ENCODE data around the gene TMEM88.
"Not testable (repeated sequence)": the region's sequence is repeated elsewhere in the genome, so short reads cannot be mapped to it uniquely, and the experiment has no call there.

Gene TMEM88, protein sequence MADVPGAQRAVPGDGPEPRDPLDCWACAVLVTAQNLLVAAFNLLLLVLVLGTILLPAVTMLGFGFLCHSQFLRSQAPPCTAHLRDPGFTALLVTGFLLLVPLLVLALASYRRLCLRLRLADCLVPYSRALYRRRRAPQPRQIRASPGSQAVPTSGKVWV

DNA sequence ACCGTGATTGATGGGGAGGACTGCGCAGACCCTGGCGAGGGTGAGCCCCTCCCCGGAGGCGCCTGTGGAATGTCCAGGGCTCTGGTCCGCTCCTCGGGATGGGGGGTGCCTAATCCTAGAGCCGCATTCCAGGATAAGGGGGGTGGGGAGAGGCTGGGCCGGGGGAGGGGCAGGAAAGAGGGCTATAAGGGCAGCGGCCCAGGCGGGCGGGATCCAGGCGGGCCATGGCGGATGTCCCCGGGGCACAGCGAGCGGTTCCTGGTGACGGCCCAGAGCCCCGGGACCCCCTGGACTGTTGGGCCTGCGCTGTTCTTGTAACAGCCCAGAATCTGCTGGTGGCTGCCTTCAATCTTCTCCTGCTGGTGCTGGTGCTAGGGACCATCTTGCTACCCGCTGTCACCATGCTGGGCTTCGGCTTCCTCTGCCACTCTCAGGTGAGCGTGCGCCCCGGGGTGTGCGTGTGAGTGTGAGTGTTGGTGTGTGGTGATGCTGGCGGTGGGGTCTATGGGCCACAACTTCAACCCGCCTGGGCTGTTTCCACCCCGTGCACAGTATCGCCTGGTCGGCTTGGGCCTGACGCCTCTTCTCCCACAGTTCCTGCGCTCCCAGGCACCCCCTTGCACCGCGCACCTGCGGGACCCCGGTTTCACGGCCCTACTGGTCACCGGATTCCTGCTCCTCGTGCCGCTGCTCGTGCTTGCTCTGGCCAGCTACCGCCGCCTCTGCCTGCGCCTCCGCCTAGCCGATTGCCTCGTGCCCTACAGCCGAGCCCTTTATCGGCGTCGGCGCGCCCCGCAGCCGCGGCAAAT, at the start of gene TMEM88:
Gene TMEM88 (plus strand): TSS at position 216 of the 809 bp plus-strand sequence. CDS start 9 bp downstream, at position 225.
- Histone ChIP-seq H3K27me3 (ENCODE audit: insufficient read depth, low read length) (no peaks in the 10 kb centered on the region), H3K4me1 (ENCODE audit: insufficient read depth, low read length) (peaks cover 39% of the 10 kb centered on the region), H3K9me3 (ENCODE audit: low read length) (no peaks in the 10 kb centered on the region), H3K36me3 (ENCODE audit: insufficient read depth, low read length) (peaks cover 34% of the 10 kb centered on the region), H3K4me3 (ENCODE audit: low read length) (peak within 1 kb of the TSS; percentile 58), H2AFZ (ENCODE audit: low read depth, low read length) (no peak within 1 kb of the TSS)

DNA sequence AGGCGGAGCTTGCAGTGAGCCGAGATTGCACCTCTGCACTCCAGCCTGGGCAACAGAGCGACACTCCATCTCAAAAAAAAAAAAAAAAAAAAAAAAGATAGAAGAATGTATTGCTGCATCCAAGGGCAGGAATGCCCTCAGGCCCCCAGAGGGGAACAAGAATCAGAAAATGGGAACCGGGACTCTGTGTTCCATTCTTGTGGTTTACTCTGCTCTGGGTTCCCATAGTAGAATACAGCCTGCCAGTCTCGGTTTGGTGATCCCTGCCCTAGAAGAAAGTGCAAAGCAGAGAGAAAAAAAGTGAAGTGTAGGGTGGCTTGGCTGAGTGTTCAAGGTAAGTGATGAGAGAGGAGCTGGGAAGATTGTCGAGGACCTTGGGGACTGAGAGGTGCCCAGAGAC, 48.3 kb upstream of the TMEM88 start:
- no peak overlapping the region for H2AFZ ChIP-seq (ENCODE audit: low read depth, low read length)
- no peaks in the 10 kb centered on the region for H3K9me3 ChIP-seq (ENCODE audit: low read length)
- no peaks in the 10 kb centered on the region for H3K36me3 ChIP-seq (ENCODE audit: insufficient read depth, low read length)
- peaks cover 5% of the 10 kb centered on the region for H3K27me3 ChIP-seq (ENCODE audit: insufficient read depth, low read length)
- no peaks in the 10 kb centered on the region for H3K4me1 ChIP-seq (ENCODE audit: insufficient read depth, low read length)
- H3K4me3 ChIP-seq (ENCODE audit: low read length): no peak overlapping the region

DNA sequence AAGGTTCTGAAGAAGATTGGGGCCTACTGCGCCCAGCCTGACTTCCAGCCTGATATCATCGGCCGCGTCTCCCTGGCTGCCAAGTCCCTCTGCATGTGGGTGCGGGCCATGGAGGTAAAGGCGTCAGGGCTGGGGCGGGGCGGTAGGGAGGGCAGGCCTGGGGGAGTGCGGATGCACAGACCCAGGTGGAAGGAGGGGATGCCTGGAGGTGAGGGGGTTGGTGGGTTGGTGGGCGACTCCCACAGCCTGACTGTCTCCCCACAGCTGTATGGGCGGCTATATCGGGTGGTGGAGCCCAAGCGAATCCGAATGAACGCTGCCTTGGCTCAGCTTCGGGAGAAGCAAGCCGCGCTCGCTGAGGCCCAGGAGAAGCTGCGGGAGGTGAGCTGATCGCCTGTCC, 47.7 kb upstream of the TMEM88 start:
- H2AFZ ChIP-seq (ENCODE audit: low read depth, low read length): no peak overlapping the region
- no peaks in the 10 kb centered on the region for H3K4me1 ChIP-seq (ENCODE audit: insufficient read depth, low read length)
- H3K36me3 ChIP-seq (ENCODE audit: insufficient read depth, low read length): no peaks in the 10 kb centered on the region
- H3K27me3 ChIP-seq (ENCODE audit: insufficient read depth, low read length): peaks cover 5% of the 10 kb centered on the region
- no peak overlapping the region for H3K4me3 ChIP-seq (ENCODE audit: low read length)
- H3K9me3 ChIP-seq (ENCODE audit: low read length): no peaks in the 10 kb centered on the region

DNA sequence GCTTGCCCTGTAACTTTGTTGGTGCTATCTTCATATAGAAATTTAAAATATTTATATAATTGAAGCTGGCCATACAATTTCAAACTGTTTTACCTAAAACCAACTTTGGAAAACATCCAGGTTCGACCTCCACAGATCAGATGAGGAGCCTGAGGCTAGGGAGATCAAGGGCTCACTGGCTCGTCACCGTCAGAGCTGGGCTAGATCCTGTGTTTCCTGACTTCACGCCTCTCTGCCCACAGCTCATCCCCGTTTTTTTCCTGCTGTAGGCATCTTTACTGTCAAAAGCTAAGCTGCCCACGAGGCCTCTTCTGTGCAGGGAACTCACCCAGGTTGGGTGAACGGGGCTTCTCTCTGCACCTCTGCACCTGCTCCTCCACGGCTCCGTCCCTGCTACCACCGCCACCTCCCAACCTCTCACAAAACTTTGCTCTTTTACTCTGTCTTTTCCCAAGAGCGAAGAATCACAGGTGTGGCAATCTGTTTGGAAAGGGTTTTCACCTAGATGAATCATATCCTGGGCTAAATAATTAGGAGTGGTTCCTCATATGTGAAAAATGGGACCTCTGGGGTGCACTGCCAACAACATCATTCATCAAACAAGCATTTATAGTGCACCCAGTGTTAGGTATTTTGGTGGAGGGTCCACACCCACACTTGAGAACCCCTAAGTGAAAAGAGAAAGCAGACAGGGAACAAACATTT, 45.6 kb upstream of the TMEM88 start:
- no peaks in the 10 kb centered on the region for H3K36me3 ChIP-seq (ENCODE audit: insufficient read depth, low read length)
- H3K4me1 ChIP-seq (ENCODE audit: insufficient read depth, low read length): no peaks in the 10 kb centered on the region
- no peaks in the 10 kb centered on the region for H3K9me3 ChIP-seq (ENCODE audit: low read length)
- H3K27me3 ChIP-seq (ENCODE audit: insufficient read depth, low read length): peaks cover 5% of the 10 kb centered on the region
- no peak overlapping the region for H2AFZ ChIP-seq (ENCODE audit: low read depth, low read length)
- no peak overlapping the region for H3K4me3 ChIP-seq (ENCODE audit: low read length)

DNA sequence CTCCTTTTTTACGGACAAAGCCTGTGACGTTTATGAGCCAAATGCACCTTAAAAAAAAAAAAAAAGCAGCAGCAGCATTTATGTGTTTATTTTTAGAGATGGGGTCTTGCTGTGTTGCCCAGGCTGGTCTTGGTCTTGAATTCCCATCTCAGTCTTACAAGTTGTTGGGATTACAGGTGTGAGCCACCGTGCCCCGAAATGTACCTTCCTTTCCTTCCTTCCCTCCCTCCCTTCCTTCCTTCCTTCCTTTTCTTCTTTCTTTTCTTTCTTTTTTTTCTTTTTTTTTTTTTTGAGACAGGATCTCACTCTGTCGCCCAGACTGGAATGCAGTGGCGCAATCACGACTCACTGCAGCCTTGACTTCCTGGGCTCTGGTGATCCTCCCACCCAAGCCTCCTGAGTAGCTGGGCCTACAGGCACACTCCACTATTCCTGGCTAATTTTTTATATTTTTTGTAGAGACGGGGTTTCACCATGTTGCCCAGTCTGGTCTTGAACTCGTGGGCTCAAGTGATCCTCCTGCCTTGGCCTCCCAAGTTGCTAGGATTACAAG, 45.0 kb upstream of the TMEM88 start:
- H2AFZ ChIP-seq (ENCODE audit: low read depth, low read length); H3K36me3 ChIP-seq (ENCODE audit: insufficient read depth, low read length); H3K4me1 ChIP-seq (ENCODE audit: insufficient read depth, low read length); H3K27me3 ChIP-seq (ENCODE audit: insufficient read depth, low read length); H3K4me3 ChIP-seq (ENCODE audit: low read length); H3K9me3 ChIP-seq (ENCODE audit: low read length): not testable (repeated sequence)

DNA sequence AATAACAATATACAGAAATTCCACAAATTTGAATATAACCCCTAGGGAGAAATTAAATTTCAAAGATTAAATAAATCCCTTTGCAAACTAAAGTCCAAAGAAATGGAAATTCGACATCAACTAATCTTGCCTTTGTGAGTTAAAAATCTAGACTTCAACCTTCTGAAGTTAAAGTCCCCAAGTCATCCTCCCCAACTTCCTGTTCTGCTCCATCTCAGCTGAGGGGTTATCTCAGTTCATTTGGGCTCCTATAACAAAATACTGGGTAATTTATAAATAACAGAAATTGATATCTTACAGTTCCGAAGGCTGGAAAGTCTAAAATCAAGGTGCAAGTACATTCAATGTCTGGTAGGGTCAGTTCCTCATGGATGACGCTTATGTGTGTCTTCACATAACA, 43.6 kb upstream of the TMEM88 start:
- Histone ChIP-seq H3K27me3 (ENCODE audit: insufficient read depth, low read length) (peaks cover 5% of the 10 kb centered on the region), H3K4me3 (ENCODE audit: low read length) (no peak overlapping the region), H3K4me1 (ENCODE audit: insufficient read depth, low read length) (no peaks in the 10 kb centered on the region), H2AFZ (ENCODE audit: low read depth, low read length) (no peak overlapping the region), H3K9me3 (ENCODE audit: low read length) (no peaks in the 10 kb centered on the region), H3K36me3 (ENCODE audit: insufficient read depth, low read length) (no peaks in the 10 kb centered on the region)

DNA sequence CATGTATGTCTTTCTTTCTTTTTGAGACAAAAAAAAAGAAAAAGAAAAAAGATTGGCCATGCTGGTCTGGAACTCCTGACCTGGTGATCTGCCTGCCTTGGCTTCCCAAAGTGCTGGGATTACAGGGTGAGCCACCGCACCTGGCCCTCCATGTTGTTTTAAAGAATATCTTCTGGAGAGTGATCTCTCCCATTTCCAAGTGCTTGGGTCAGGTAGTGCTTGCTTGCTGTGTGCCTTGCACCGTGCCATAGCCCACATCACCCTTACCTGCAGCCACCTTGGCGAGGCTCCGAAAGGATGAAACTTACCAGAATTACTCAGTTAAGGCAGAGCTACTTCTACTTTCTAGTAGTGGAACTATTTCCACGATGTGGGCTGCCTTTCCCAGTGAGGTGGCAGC, 39.9 kb upstream of the TMEM88 start:
- Histone ChIP-seq H3K27me3 (ENCODE audit: insufficient read depth, low read length) (peaks cover 25% of the 10 kb centered on the region), H3K9me3 (ENCODE audit: low read length) (no peaks in the 10 kb centered on the region), H3K36me3 (ENCODE audit: insufficient read depth, low read length) (no peaks in the 10 kb centered on the region), H3K4me1 (ENCODE audit: insufficient read depth, low read length) (no peaks in the 10 kb centered on the region), H3K4me3 (ENCODE audit: low read length) (no peak overlapping the region), H2AFZ (ENCODE audit: low read depth, low read length) (no peak overlapping the region)

DNA sequence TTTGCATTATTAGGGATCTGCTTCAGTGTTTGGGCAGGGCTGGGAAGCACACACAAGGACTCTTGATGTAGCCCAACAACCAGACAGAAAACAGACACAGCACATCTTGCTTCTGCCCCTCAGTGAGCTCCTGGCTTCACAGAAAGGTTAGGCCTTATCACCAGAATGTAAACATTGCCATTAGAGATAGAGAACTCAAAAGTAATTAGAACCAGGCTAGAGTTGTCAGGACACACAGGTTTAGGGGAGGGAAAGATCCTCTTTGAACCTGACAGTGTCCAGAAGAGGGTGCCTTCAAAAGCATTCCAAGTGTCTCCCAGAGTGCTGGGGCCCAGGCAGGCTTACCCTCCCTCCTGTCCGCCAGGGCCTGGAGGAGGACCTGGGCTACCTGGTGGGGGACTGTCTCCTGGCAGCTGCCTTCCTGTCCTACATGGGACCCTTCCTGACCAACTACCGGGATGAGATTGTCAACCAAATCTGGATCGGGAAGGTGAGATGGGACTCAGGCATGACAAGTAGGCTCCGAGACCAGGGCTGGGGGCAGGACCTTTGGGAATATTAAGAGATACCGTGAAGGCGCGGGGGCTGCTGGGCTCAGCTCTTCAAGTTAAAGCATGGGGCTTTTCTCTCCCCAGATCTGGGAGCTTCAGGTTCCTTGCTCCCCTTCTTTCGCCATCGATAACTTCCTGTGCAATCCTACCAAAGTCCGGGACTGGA, 37.8 kb upstream of the TMEM88 start:
- no peaks in the 10 kb centered on the region for H3K36me3 ChIP-seq (ENCODE audit: insufficient read depth, low read length)
- H3K9me3 ChIP-seq (ENCODE audit: low read length): no peaks in the 10 kb centered on the region
- no peaks in the 10 kb centered on the region for H3K4me1 ChIP-seq (ENCODE audit: insufficient read depth, low read length)
- H3K27me3 ChIP-seq (ENCODE audit: insufficient read depth, low read length): peaks cover 37% of the 10 kb centered on the region
- H3K4me3 ChIP-seq (ENCODE audit: low read length): no peak overlapping the region
- no peak overlapping the region for H2AFZ ChIP-seq (ENCODE audit: low read depth, low read length)

DNA sequence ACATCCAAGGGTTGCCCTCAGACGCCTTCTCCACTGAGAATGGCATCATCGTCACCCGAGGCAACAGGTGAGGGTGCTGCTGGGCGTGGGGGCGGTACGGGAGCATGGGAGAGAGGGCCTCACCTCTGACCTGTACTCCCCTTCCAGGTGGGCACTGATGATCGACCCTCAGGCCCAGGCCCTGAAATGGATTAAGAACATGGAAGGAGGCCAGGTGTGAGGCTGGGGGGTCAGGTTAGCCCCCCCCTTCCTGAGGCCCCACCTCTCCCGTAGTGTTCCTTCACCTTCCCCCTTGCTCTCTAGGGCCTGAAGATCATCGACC, 37.3 kb upstream of the TMEM88 start:
- H3K27me3 ChIP-seq (ENCODE audit: insufficient read depth, low read length): peaks cover 36% of the 10 kb centered on the region
- H3K4me3 ChIP-seq (ENCODE audit: low read length): no peak overlapping the region
- no peak overlapping the region for H2AFZ ChIP-seq (ENCODE audit: low read depth, low read length)
- H3K9me3 ChIP-seq (ENCODE audit: low read length): no peaks in the 10 kb centered on the region
- no peaks in the 10 kb centered on the region for H3K4me1 ChIP-seq (ENCODE audit: insufficient read depth, low read length)
- no peaks in the 10 kb centered on the region for H3K36me3 ChIP-seq (ENCODE audit: insufficient read depth, low read length)

DNA sequence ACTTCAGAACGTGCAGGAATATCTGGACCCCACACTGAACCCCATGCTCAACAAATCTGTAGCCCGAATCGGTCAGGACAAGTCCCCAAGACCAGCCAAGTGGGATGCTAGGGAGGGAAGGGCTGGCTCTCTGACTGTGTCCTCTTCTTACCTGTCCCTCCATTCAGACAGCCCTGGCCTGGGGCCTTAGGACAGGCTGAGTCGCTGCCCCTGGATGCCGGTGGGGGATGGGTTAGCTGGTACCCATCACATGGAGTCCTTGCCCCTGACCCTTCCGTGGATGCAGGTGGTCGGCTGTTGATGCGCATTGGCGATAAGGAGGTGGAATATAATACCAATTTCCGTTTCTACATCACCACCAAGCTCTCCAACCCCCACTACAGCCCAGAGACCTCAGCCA, 36.8 kb upstream of the TMEM88 start:
- no peaks in the 10 kb centered on the region for H3K9me3 ChIP-seq (ENCODE audit: low read length)

DNA sequence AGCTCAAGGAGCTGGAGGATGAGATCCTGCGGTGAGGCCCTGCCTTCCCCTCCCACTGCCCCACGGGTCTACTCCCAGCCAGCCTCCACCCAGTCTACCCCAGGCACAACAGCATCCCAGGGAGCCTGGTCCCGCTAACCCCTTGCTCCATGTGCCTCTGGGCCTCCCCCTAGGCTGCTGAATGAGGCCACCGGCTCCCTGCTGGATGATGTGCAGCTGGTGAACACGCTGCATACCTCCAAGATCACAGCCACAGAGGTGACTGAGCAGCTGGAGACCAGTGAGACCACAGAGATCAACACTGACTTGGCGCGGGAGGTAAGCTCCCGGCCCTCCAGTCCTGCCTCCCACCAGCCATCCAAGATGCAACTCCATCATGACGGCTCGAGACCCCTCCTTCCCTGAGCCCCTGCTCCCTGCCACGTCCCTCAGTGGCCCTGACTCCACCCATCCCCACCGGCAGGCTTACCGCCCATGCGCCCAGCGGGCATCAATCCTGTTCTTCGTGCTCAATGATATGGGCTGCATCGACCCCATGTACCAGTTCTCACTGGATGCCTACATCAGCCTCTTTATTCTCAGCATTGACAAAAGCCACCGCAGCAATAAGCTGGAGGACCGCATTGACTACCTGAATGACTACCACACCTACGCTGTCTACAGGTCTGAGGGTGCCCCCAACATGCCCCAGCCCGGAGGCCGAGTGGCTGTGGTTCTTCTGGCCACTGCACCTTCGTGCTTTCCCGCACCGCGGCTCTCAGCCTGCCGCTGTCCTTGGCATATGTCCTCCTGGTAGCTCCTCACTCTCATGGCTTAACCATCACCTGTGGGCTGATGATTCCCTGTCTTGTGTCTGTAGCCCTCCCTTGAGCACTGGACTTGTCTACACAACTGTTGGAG, 35.9 kb upstream of the TMEM88 start:
- Histone ChIP-seq H2AFZ (ENCODE audit: low read depth, low read length) (no peak overlapping the region), H3K27me3 (ENCODE audit: insufficient read depth, low read length) (peaks cover 36% of the 10 kb centered on the region), H3K9me3 (ENCODE audit: low read length) (no peaks in the 10 kb centered on the region), H3K36me3 (ENCODE audit: insufficient read depth, low read length) (no peaks in the 10 kb centered on the region), H3K4me1 (ENCODE audit: insufficient read depth, low read length) (no peaks in the 10 kb centered on the region), H3K4me3 (ENCODE audit: low read length) (no peak overlapping the region)

More for the DNA sequence above, 36.8 kb upstream of the TMEM88 start:
- peaks cover 36% of the 10 kb centered on the region for H3K27me3 ChIP-seq (ENCODE audit: insufficient read depth, low read length)
- H3K4me1 ChIP-seq (ENCODE audit: insufficient read depth, low read length): no peaks in the 10 kb centered on the region
- no peak overlapping the region for H2AFZ ChIP-seq (ENCODE audit: low read depth, low read length)
- no peak overlapping the region for H3K4me3 ChIP-seq (ENCODE audit: low read length)
- H3K36me3 ChIP-seq (ENCODE audit: insufficient read depth, low read length): no peaks in the 10 kb centered on the region

DNA sequence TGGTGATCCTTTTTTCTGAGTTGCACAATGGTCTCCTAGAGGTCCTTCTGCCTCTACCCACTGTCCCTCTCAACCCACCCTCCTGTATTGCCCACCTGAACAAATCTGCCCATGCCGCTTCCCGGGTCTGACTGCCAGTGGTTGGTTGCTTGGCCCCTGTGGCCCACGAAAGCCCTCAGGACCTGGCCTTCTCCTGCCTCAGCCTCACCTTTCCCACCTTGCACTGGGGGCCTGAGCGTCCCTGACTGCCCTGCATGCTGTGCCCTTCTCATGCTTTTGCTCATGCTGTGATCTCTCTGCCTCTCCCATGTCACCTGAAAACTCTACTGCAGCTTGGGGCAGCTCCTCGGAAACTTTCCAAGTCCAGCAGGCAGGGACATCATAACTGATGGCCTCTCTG, 34.6 kb upstream of the TMEM88 start:
- no peaks in the 10 kb centered on the region for H3K9me3 ChIP-seq (ENCODE audit: low read length)
- H3K4me3 ChIP-seq (ENCODE audit: low read length): no peak overlapping the region
- no peaks in the 10 kb centered on the region for H3K4me1 ChIP-seq (ENCODE audit: insufficient read depth, low read length)
- H2AFZ ChIP-seq (ENCODE audit: low read depth, low read length): no peak overlapping the region
- H3K36me3 ChIP-seq (ENCODE audit: insufficient read depth, low read length): no peaks in the 10 kb centered on the region
- H3K27me3 ChIP-seq (ENCODE audit: insufficient read depth, low read length): peaks cover 36% of the 10 kb centered on the region

Data from neuron (in vitro differentiated cells).